Spleen (tissue), 7 donors: ENCODE measurements around the gene CHRNA4.

Source experiments
- CTCF ChIP-seq, 11 experiments: fragments of 200-600 bp in 7 of 11; fragments of 450-650 bp in 4 of 11; sonication (generic) in 4 of 11; IDR thresholded peaks in 8 of 11; conservative IDR thresholded peaks in 3 of 11; 1 replicate in 7 of 11; 2 replicates in 4 of 11; pipeline versions ENCODE4 v1.4.0 to v1.8.0; 2016 to 2021; ENCODE audit warnings: antibody characterized with exemption in 11 of 11, inconsistent platforms in 4 of 11, mild to moderate bottlenecking in 1 of 11
- POLR2A ChIP-seq, 3 donors: fragments of 450-650 bp; IDR thresholded peaks; one replicate each; pipeline ENCODE4 v1.5.1; 2017; ENCODE audit warnings: antibody characterized with exemption in 3 of 3, mild to moderate bottlenecking in 1 of 3
- POLR2AphosphoS5 ChIP-seq, 3 donors: sonication (generic); formaldehyde crosslinking; IDR thresholded peaks; one replicate each; pipeline ENCODE4 v1.5.1; 2017; ENCODE audit warnings: antibody characterized with exemption in 3 of 3
- donor health status: DM: no; HTN: no; CAD: no; lungs with moderate emphysema.
- donor health status: DM: no; HTN: no; CAD: no.
- donor health status: DM: no; HTN: no; CAD: no.

GRCh38 chr20:63394069-63394919 lies 33.1 kb upstream of the CHRNA4 start:
- no peak for TF ChIP-seq POLR2AphosphoS5 (IDR thresholded peaks at IDR 0.05)
- TF ChIP-seq CTCF (IDR thresholded peaks at IDR 0.05 in 8 of 11, conservative IDR thresholded peaks at IDR 0.05 in 3 of 11) = no peak
- TF ChIP-seq POLR2A (IDR thresholded peaks at IDR 0.05) = no peak
